Bronchial epithelial cell (primary cell): ENCODE measurements around the gene ABCC3. TPM values are rescaled to one million over a fixed set of nuclear protein-coding genes. Genes with fewer than 3 reads are reported as not detected.

Experiments used
- DNase-seq: peaks from one replicate; pipeline ENCODE4 v3.0.0-alpha.2; 2010; ENCODE audit warnings: low read depth
- FAIRE-seq: peaks from 2 replicates; lab custom pipeline; 2011; peaks lifted over from hg19 to GRCh38; lab: Jason Lieb, UNC
- H3K27me3 ChIP-seq: 2 replicates; pipeline ENCODE4 v1.5.1; 2011; ENCODE audit warnings: low read length; ENCODE audit not compliant: control insufficient read depth, insufficient read depth
- H3K36me3 ChIP-seq: 2 replicates; pipeline ENCODE4 v1.5.1; 2011; ENCODE audit warnings: low read length; ENCODE audit not compliant: control insufficient read depth, insufficient read depth
- H3K4me3 ChIP-seq: 2 replicates; pipeline ENCODE4 v1.5.1; 2011; ENCODE audit warnings: mild to moderate bottlenecking, low read depth, low read length, control low read depth
- total RNA-seq: library from RNA; depleted of rRNA; stranded (reverse); fragments of >200 nt; gene quantifications from 2 replicates; pipeline ENCODE4 v1.2.1, GENCODE V29; 2014
- TF ChIP-seq, protein P1 (sequence below): IDR thresholded peaks from 2 replicates; pipeline ENCODE4 v1.5.1; 2011; ENCODE audit warnings: mild to moderate bottlenecking, moderate library complexity, low read length, control low read depth, inconsistent platforms; ENCODE audit not compliant: insufficient read depth, severe bottlenecking

The ABCC3 gene
- total RNA-seq, 1 donor from 2014 or later: 33.2 TPM

GRCh38 chr17:50668025-50668837, 33.5 kb downstream of the ABCC3 start:
- no peak overlapping the region for H3K4me3 ChIP-seq
- FAIRE-seq: no peak
- TF ChIP-seq, protein P1, sequence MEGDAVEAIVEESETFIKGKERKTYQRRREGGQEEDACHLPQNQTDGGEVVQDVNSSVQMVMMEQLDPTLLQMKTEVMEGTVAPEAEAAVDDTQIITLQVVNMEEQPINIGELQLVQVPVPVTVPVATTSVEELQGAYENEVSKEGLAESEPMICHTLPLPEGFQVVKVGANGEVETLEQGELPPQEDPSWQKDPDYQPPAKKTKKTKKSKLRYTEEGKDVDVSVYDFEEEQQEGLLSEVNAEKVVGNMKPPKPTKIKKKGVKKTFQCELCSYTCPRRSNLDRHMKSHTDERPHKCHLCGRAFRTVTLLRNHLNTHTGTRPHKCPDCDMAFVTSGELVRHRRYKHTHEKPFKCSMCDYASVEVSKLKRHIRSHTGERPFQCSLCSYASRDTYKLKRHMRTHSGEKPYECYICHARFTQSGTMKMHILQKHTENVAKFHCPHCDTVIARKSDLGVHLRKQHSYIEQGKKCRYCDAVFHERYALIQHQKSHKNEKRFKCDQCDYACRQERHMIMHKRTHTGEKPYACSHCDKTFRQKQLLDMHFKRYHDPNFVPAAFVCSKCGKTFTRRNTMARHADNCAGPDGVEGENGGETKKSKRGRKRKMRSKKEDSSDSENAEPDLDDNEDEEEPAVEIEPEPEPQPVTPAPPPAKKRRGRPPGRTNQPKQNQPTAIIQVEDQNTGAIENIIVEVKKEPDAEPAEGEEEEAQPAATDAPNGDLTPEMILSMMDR: no peak
- no peaks in the 10 kb centered on the region for H3K27me3 ChIP-seq
- H3K36me3 ChIP-seq: no peaks in the 10 kb centered on the region
- DNase-seq: no peak

DNA sequence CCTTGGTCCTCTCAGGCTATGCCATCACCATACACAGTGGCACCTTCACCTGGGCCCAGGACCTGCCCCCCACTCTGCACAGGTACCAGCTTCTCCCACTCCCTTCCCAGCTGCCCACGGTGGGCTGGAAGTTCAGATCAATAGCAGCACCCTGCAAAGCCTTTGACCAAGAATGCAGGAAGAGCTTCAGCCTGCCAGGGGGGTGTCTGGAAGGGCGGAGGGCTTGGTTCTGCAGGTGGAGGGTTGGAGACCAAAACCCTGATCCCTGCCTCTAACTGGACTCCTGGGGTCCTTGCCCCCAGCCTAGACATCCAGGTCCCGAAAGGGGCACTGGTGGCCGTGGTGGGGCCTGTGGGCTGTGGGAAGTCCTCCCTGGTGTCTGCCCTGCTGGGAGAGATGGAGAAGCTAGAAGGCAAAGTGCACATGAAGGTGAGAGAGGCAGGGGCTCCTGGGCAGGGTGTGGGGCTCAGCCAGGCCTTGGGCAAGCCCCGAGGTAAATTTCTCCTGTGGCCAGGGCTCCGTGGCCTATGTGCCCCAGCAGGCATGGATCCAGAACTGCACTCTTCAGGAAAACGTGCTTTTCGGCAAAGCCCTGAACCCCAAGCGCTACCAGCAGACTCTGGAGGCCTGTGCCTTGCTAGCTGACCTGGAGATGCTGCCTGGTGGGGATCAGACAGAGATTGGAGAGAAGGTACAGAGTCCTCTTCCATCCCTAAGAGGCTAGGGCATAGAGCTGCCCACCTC, 34.3 kb downstream of the ABCC3 start:
- TF ChIP-seq, protein P1: no peak
- no peak for FAIRE-seq
- no peaks in the 10 kb centered on the region for H3K27me3 ChIP-seq
- no peak overlapping the region for H3K4me3 ChIP-seq
- H3K36me3 ChIP-seq: no peaks in the 10 kb centered on the region
- no peak for DNase-seq

GRCh38 chr17:50672071-50672470, 37.4 kb downstream of the ABCC3 start:
- no peak for FAIRE-seq
- DNase-seq: no peak
- H3K4me3 ChIP-seq: no peak overlapping the region
- H3K27me3 ChIP-seq: no peaks in the 10 kb centered on the region
- peaks cover 6% of the 10 kb centered on the region for H3K36me3 ChIP-seq
- TF ChIP-seq, protein P1: no peak

GRCh38 chr17:50672831-50673551, 38.3 kb downstream of the ABCC3 start:
- TF ChIP-seq, protein P1: no peak
- Histone ChIP-seq H3K4me3 (no peak overlapping the region), H3K27me3 (no peaks in the 10 kb centered on the region), H3K36me3 (peaks cover 6% of the 10 kb centered on the region)
- DNase-seq: peak; percentile 62
- no peak for FAIRE-seq

GRCh38 chr17:50675190-50675589, 40.5 kb downstream of the ABCC3 start:
- no peak for DNase-seq
- no peak for FAIRE-seq
- Histone ChIP-seq H3K4me3 (no peak overlapping the region), H3K27me3 (no peaks in the 10 kb centered on the region), H3K36me3 (peaks cover 6% of the 10 kb centered on the region)
- TF ChIP-seq, protein P1: no peak
